A673 (cell line): Measurements from ENCODE around the gene EIF4E3. TPM values are rescaled to one million over a fixed set of nuclear protein-coding genes. Genes with fewer than 3 reads are reported as not detected.
A peak's percentile ranks its signal among the peaks of the same experiment; 100 is the strongest.

ENCODE experiments used
- BruUV-seq: library from RNA; stranded (reverse); fragments of 400-500 nt; replicated peaks from 2 replicates; lab custom pipeline; 2021; lab: Mats Ljungman, UMichigan
- CTCF ChIA-PET: fragments of 300-600 bp; sonication (Branson Sonifier 250); formaldehyde crosslinking; loops from one replicate; lab custom pipeline; 2022; ENCODE audit warnings: antibody characterized with exemption; lab: Charles Lee
- POLR2A ChIA-PET: fragments of 300-600 bp; sonication (Branson Sonifier 250); formaldehyde crosslinking; loops from one replicate; lab custom pipeline; 2022; ENCODE audit warnings: antibody characterized with exemption; ENCODE audit not compliant: low non-redundant PET; lab: Charles Lee
- DNase-seq: peaks from one replicate; pipeline ENCODE4 v3.0.0-alpha.2; 2015; ENCODE audit warnings: low spot score
- H3K27ac ChIP-seq: fragments of 200-600 bp; sonication (generic); 2 replicates; pipeline ENCODE4 v1.5.1; 2016; ENCODE audit warnings: mixed run types, low read depth, mild to moderate bottlenecking, mixed read lengths, antibody characterized with exemption, low read length; ENCODE audit not compliant: poor library complexity, severe bottlenecking
- H3K27me3 ChIP-seq: fragments of 200-600 bp; sonication (generic); replicated peaks from 2 replicates; pipeline ENCODE4 v1.6.1; 2017; ENCODE audit warnings: mixed run types, low read depth, mild to moderate bottlenecking, mixed read lengths, antibody characterized with exemption, low read length; ENCODE audit not compliant: insufficient read depth, poor library complexity
- H3K36me3 ChIP-seq: fragments of 200-600 bp; sonication (generic); 2 replicates; pipeline ENCODE4 v1.6.1; 2016; ENCODE audit warnings: mixed run types, mild to moderate bottlenecking, mixed read lengths, antibody characterized with exemption, low read length; ENCODE audit not compliant: insufficient read depth, poor library complexity, severe bottlenecking
- H3K4me1 ChIP-seq: fragments of 200-600 bp; sonication (generic); 2 replicates; pipeline ENCODE4 v1.6.1; 2017; ENCODE audit warnings: mixed run types, mild to moderate bottlenecking, mixed read lengths, antibody characterized with exemption, low read length; ENCODE audit not compliant: insufficient read depth, poor library complexity, severe bottlenecking
- H3K4me3 ChIP-seq: fragments of 200-600 bp; sonication (generic); 2 replicates; pipeline ENCODE4 v1.5.1; 2016; ENCODE audit warnings: low read depth, mixed run types, mild to moderate bottlenecking, mixed read lengths, low read length; ENCODE audit not compliant: poor library complexity, severe bottlenecking
- H3K9me3 ChIP-seq: fragments of 200-600 bp; sonication (generic); 2 replicates; pipeline ENCODE4 v1.6.1; 2016; ENCODE audit warnings: mixed run types, low read depth, mild to moderate bottlenecking, mixed read lengths, antibody characterized with exemption, low read length; ENCODE audit not compliant: poor library complexity, severe bottlenecking
- CTCF ChIP-seq: fragments of 300-800, 200-600 bp; sonication (generic); conservative IDR thresholded peaks from 2 replicates; pipeline ENCODE4 v1.5.1; 2017; ENCODE audit warnings: low read depth, mild to moderate bottlenecking, antibody characterized with exemption, low read length, moderate library complexity, mixed read lengths
- EZH2 ChIP-seq: fragments of 200-600 bp; sonication (generic); IDR thresholded peaks from 2 replicates; pipeline ENCODE4 v1.6.1; 2017; ENCODE audit warnings: borderline replicate concordance, low read depth, mild to moderate bottlenecking, mixed read lengths, antibody characterized with exemption, low read length; ENCODE audit not compliant: poor library complexity, severe bottlenecking
- intact Hi-C: fragments of 100-400 bp; cut with micrococcal nuclease; formaldehyde crosslinking; loops from one replicate; pipeline ENCODE4 v1.10.0; 2022; ENCODE audit not compliant: unreplicated experiment
- total RNA-seq: library from RNA; stranded (reverse); gene quantifications from 2 replicates; pipeline ENCODE4 v1.2.3, GENCODE V29; 2021

The EIF4E3 gene
- total RNA-seq, 1 experiment from 2014 or later: 3.1 TPM

GRCh38 chr3:71752831-71753700 lies 27.9 kb upstream of the EIF4E3 start:
- DNase-seq: no peak
- intact Hi-C loops: no loop called here
- ChIA-PET POLR2A (no interaction called here), CTCF (no interaction called here)
- Histone ChIP-seq H3K27ac (no peak overlapping the region), H3K4me3 (peak overlapping the region; percentile 42), H3K27me3 (peaks cover 4% of the 10 kb centered on the region), H3K9me3 (no peaks in the 10 kb centered on the region), H3K4me1 (no peaks in the 10 kb centered on the region), H3K36me3 (no peaks in the 10 kb centered on the region)
- TF ChIP-seq EZH2: no peak
- TF ChIP-seq CTCF: no peak
- BruUV-seq: no TSS peak

- H3K27ac ChIP-seq: no peak overlapping the region
- TF ChIP-seq EZH2: no peak
- TF ChIP-seq CTCF: no peak
- BruUV-seq: no TSS peak
- H3K27me3 ChIP-seq: peaks cover 4% of the 10 kb centered on the region
- CTCF ChIA-PET: no interaction called here
- H3K4me1 ChIP-seq: no peaks in the 10 kb centered on the region
- no peaks in the 10 kb centered on the region for H3K9me3 ChIP-seq
- intact Hi-C loops: no loop called here
- DNase-seq: no peak
- H3K4me3 ChIP-seq: no peak overlapping the region
- H3K36me3 ChIP-seq: no peaks in the 10 kb centered on the region
- POLR2A ChIA-PET: no interaction called here
These were observed 26.4 kb upstream of the EIF4E3 start for GRCh38 chr3:71751602-71752001.

GRCh38 chr3:71744738-71745137 lies 19.5 kb upstream of the EIF4E3 start:
- ChIA-PET POLR2A (no interaction called here), CTCF (no interaction called here)
- Histone ChIP-seq H3K27me3 (no peaks in the 10 kb centered on the region), H3K4me1 (no peaks in the 10 kb centered on the region), H3K27ac (no peak overlapping the region), H3K36me3 (no peaks in the 10 kb centered on the region), H3K9me3 (peaks cover 8% of the 10 kb centered on the region), H3K4me3 (no peak overlapping the region)
- intact Hi-C loops: no loop called here
- TF ChIP-seq CTCF: no peak
- no peak for TF ChIP-seq EZH2
- no peak for DNase-seq
- BruUV-seq: no TSS peak
